Measurements from ENCODE around the gene TBC1D21. TPM values are rescaled to one million over a fixed set of nuclear protein-coding genes. Genes with fewer than 3 reads are reported as not detected.

Gene TBC1D21
- polyA plus RNA-seq, 3 donors: not detected

GRCh38 chr15:73829523-73829922 lies 43.8 kb upstream of the TBC1D21 start:
- H3K27ac ChIP-seq (ENCODE audit: low read depth in 1 of 2, low read length in 2 of 2): no peak overlapping the region
- TF ChIP-seq CTCF (IDR thresholded peaks at IDR 0.05): no peak

GRCh38 chr15:73832657-73833056 lies 40.7 kb upstream of the TBC1D21 start:
- Histone ChIP-seq H2AFZ (ENCODE audit: insufficient read depth, low read depth, low read length, poor library complexity, severe bottlenecking) (no peak overlapping the region), H3K9ac (ENCODE audit: insufficient read depth, low read length, poor library complexity, severe bottlenecking) (no peak overlapping the region), H4K20me1 (ENCODE audit: insufficient read depth, low read length) (no peaks in the 10 kb centered on the region), H3K4me3 (replicated peaks in 1 of 3; ENCODE audit: low read depth in 2 of 3, low read length in 3 of 3) (no peak overlapping the region), H3K4me2 (replicated peaks; ENCODE audit: extremely low read depth, low read length, poor library complexity, severe bottlenecking) (no peak overlapping the region), H3K4me1 (ENCODE audit: control insufficient read depth in 1 of 2, insufficient read depth in 2 of 2, low read length in 2 of 2) (no peaks in the 10 kb centered on the region), H3K36me3 (replicated peaks in 1 of 2; ENCODE audit: control insufficient read depth in 1 of 2, insufficient read depth in 2 of 2, low read length in 2 of 2) (no peaks in the 10 kb centered on the region), H3K27ac (ENCODE audit: low read depth in 1 of 2, low read length in 2 of 2) (no peak overlapping the region), H3K27me3 (ENCODE audit: control insufficient read depth in 2 of 2, insufficient read depth in 2 of 2, low read length in 2 of 2) (no peaks in the 10 kb centered on the region), H3K9me3 (replicated peaks in 1 of 2; ENCODE audit: control insufficient read depth in 1 of 2, insufficient read depth in 1 of 2, low read length in 2 of 2) (no peaks in the 10 kb centered on the region), H3K79me2 (ENCODE audit: insufficient read depth, low read length) (no peaks in the 10 kb centered on the region)
- H3K36me3 Mint-ChIP-seq: no peaks in the 10 kb centered on the region
- H3K4me1 Mint-ChIP-seq: no peaks in the 10 kb centered on the region
- no peak for DNase-seq
- peak overlapping the region in 1 of 7 donors; percentile 28 for H3K27ac Mint-ChIP-seq
- no CpG with 5 or more reads among the region's 1 CpG for WGBS (ENCODE audit: insufficient coverage)
- H3K27me3 Mint-ChIP-seq (ENCODE audit: low read depth in 3 of 3): peaks cover 11 to 21% (median 15%) of the 10 kb centered on the region in 3 donors
- H3K9me3 Mint-ChIP-seq: peaks cover 0 to 2% (median 0%) of the 10 kb centered on the region in 7 donors
- TF ChIP-seq CTCF (IDR thresholded peaks at IDR 0.05): no peak
- H3K4me3 Mint-ChIP-seq: no peak overlapping the region
- intact Hi-C loops (cut with micrococcal nuclease): no loop called here

More at GRCh38 chr15:73829523-73829922, 43.8 kb upstream of the TBC1D21 start:
- Histone ChIP-seq H3K79me2 (ENCODE audit: insufficient read depth, low read length) (no peaks in the 10 kb centered on the region), H3K4me1 (ENCODE audit: control insufficient read depth in 1 of 2, insufficient read depth in 2 of 2, low read length in 2 of 2) (no peaks in the 10 kb centered on the region), H3K4me2 (replicated peaks; ENCODE audit: extremely low read depth, low read length, poor library complexity, severe bottlenecking) (no peak overlapping the region), H2AFZ (ENCODE audit: insufficient read depth, low read depth, low read length, poor library complexity, severe bottlenecking) (no peak overlapping the region), H3K4me3 (replicated peaks in 1 of 3; ENCODE audit: low read depth in 2 of 3, low read length in 3 of 3) (no peak overlapping the region), H3K9me3 (replicated peaks in 1 of 2; ENCODE audit: control insufficient read depth in 1 of 2, insufficient read depth in 1 of 2, low read length in 2 of 2) (no peaks in the 10 kb centered on the region), H4K20me1 (ENCODE audit: insufficient read depth, low read length) (no peaks in the 10 kb centered on the region), H3K9ac (ENCODE audit: insufficient read depth, low read length, poor library complexity, severe bottlenecking) (no peak overlapping the region), H3K36me3 (replicated peaks in 1 of 2; ENCODE audit: control insufficient read depth in 1 of 2, insufficient read depth in 2 of 2, low read length in 2 of 2) (no peaks in the 10 kb centered on the region), H3K27me3 (ENCODE audit: control insufficient read depth in 2 of 2, insufficient read depth in 2 of 2, low read length in 2 of 2) (peaks cover 0 to 4% of the 10 kb centered on the region in 2 donors)
- Mint-ChIP-seq H3K27ac (no peak overlapping the region), H3K9me3 (peaks cover 0 to 2% (median 0%) of the 10 kb centered on the region in 7 donors), H3K27me3 (ENCODE audit: low read depth in 3 of 3) (peaks cover 7 to 16% (median 7%) of the 10 kb centered on the region in 3 donors), H3K4me1 (no peaks in the 10 kb centered on the region), H3K4me3 (no peak overlapping the region), H3K36me3 (no peaks in the 10 kb centered on the region)
- WGBS (ENCODE audit: insufficient coverage): 80% methylated on average over 1 of the region's 2 CpGs
- intact Hi-C loops (cut with micrococcal nuclease): no loop called here
- DNase-seq: no peak
